Astrocyte (in vitro differentiated cells and primary cell): ENCODE measurements around the gene CNKSR3.

Experiments used
- EZH2 ChIP-seq: IDR thresholded peaks from 2 replicates; pipeline ENCODE4 v1.6.1; 2012; ENCODE audit warnings: mild to moderate bottlenecking, low read length, inconsistent platforms; ENCODE audit not compliant: insufficient read depth
- TF ChIP-seq, protein P1 (sequence below): IDR thresholded peaks from 2 replicates; pipeline ENCODE4 v1.5.1; 2011; ENCODE audit warnings: low read depth, mild to moderate bottlenecking, inconsistent platforms, low read length, moderate library complexity; ENCODE audit not compliant: insufficient read depth

- TF ChIP-seq EZH2: no peak
- TF ChIP-seq, protein P1, sequence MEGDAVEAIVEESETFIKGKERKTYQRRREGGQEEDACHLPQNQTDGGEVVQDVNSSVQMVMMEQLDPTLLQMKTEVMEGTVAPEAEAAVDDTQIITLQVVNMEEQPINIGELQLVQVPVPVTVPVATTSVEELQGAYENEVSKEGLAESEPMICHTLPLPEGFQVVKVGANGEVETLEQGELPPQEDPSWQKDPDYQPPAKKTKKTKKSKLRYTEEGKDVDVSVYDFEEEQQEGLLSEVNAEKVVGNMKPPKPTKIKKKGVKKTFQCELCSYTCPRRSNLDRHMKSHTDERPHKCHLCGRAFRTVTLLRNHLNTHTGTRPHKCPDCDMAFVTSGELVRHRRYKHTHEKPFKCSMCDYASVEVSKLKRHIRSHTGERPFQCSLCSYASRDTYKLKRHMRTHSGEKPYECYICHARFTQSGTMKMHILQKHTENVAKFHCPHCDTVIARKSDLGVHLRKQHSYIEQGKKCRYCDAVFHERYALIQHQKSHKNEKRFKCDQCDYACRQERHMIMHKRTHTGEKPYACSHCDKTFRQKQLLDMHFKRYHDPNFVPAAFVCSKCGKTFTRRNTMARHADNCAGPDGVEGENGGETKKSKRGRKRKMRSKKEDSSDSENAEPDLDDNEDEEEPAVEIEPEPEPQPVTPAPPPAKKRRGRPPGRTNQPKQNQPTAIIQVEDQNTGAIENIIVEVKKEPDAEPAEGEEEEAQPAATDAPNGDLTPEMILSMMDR: no peak
Measured at GRCh38 chr6:154555073-154555677, 44.7 kb upstream of the CNKSR3 start.
